SU-DHL-6 (cell line): ENCODE data around the gene CCDC80.

Source experiments
- CTCF ChIP-seq: fragments of 200-600 bp; sonication (generic); IDR thresholded peaks from one replicate; pipeline ENCODE4 v1.5.1; 2017; ENCODE audit warnings: antibody characterized with exemption, mild to moderate bottlenecking, low read length, moderate library complexity; ENCODE audit not compliant: insufficient read depth, poor library complexity, severe bottlenecking
- EZH2phosphoT487 ChIP-seq: fragments of 200-600 bp; sonication (generic), shearing (Covaris generic); conservative IDR thresholded peaks from 2 replicates; pipeline ENCODE4 v1.6.1; 2018; ENCODE audit warnings: mild to moderate bottlenecking, antibody characterized with exemption, low read length, moderate library complexity, mixed read lengths

- TF ChIP-seq CTCF (no peak), EZH2phosphoT487 (no peak)
Observed at GRCh38 chr3:112617285-112617684, 23.7 kb downstream of the CCDC80 start.
